ENCODE measurements around the gene TTLL5. TPM values are rescaled to one million over a fixed set of nuclear protein-coding genes. Genes with fewer than 3 reads are reported as not detected.

TTLL5 gene
- polyA plus RNA-seq, 1 of the 3 experiments (the other 2 are of a cell fraction), result 9.6 TPM

DNA sequence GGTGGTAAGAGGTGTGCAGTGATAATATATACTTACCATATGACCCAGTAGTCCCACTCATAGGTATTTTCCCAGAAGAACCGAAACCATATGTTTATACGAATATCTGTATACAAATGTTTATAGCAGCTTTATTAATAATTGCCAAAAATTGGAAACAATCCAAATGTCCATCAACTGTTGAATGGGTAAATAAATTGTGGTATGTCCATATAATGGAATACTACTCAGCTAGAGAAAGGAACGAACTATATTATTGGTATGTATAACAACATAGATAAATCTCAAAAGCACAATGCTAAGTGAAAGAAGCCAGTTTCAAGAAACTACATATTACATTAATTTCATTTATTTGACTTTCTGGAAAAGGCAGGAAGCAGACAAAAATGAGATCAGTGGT is 66.1 kb downstream of the TTLL5 start:
- H3K4me2 ChIP-seq, result no peak overlapping the region
- 97% methylated on average over 3 of the region's 3 CpGs for WGBS (ENCODE audit: low lambda C conversion rate)
- no peak overlapping the region for H3K9ac ChIP-seq
- no peak for TF ChIP-seq EP300 (IDR thresholded peaks at IDR 0.05; ENCODE audit: borderline replicate concordance in 1 of 2, low read depth in 1 of 2, low read length in 1 of 2)
- TF ChIP-seq, protein P1, sequence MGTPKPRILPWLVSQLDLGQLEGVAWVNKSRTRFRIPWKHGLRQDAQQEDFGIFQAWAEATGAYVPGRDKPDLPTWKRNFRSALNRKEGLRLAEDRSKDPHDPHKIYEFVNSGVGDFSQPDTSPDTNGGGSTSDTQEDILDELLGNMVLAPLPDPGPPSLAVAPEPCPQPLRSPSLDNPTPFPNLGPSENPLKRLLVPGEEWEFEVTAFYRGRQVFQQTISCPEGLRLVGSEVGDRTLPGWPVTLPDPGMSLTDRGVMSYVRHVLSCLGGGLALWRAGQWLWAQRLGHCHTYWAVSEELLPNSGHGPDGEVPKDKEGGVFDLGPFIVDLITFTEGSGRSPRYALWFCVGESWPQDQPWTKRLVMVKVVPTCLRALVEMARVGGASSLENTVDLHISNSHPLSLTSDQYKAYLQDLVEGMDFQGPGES (IDR thresholded peaks at IDR 0.05; ENCODE audit: low read depth, low read length), result no peak
- no peak for TF ChIP-seq FOSL2 (IDR thresholded peaks at IDR 0.05; ENCODE audit: borderline replicate concordance, low read depth)
- TF ChIP-seq POLR2AphosphoS5 (IDR thresholded peaks at IDR 0.05; ENCODE audit: low read depth, low read length), result no peak
- TF ChIP-seq RCOR1 (IDR thresholded peaks at IDR 0.05; ENCODE audit: low read length), result no peak
- no peak for TF ChIP-seq MEF2A (IDR thresholded peaks at IDR 0.05; ENCODE audit: borderline replicate concordance, low read depth)
- TF ChIP-seq, protein P2, sequence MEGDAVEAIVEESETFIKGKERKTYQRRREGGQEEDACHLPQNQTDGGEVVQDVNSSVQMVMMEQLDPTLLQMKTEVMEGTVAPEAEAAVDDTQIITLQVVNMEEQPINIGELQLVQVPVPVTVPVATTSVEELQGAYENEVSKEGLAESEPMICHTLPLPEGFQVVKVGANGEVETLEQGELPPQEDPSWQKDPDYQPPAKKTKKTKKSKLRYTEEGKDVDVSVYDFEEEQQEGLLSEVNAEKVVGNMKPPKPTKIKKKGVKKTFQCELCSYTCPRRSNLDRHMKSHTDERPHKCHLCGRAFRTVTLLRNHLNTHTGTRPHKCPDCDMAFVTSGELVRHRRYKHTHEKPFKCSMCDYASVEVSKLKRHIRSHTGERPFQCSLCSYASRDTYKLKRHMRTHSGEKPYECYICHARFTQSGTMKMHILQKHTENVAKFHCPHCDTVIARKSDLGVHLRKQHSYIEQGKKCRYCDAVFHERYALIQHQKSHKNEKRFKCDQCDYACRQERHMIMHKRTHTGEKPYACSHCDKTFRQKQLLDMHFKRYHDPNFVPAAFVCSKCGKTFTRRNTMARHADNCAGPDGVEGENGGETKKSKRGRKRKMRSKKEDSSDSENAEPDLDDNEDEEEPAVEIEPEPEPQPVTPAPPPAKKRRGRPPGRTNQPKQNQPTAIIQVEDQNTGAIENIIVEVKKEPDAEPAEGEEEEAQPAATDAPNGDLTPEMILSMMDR (IDR thresholded peaks at IDR 0.05), result no peak
- TF ChIP-seq, protein P3, sequence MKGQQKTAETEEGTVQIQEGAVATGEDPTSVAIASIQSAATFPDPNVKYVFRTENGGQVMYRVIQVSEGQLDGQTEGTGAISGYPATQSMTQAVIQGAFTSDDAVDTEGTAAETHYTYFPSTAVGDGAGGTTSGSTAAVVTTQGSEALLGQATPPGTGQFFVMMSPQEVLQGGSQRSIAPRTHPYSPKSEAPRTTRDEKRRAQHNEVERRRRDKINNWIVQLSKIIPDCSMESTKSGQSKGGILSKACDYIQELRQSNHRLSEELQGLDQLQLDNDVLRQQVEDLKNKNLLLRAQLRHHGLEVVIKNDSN (IDR thresholded peaks at IDR 0.05; ENCODE audit: borderline replicate concordance, low read depth), result no peak
- TF ChIP-seq, protein P4, sequence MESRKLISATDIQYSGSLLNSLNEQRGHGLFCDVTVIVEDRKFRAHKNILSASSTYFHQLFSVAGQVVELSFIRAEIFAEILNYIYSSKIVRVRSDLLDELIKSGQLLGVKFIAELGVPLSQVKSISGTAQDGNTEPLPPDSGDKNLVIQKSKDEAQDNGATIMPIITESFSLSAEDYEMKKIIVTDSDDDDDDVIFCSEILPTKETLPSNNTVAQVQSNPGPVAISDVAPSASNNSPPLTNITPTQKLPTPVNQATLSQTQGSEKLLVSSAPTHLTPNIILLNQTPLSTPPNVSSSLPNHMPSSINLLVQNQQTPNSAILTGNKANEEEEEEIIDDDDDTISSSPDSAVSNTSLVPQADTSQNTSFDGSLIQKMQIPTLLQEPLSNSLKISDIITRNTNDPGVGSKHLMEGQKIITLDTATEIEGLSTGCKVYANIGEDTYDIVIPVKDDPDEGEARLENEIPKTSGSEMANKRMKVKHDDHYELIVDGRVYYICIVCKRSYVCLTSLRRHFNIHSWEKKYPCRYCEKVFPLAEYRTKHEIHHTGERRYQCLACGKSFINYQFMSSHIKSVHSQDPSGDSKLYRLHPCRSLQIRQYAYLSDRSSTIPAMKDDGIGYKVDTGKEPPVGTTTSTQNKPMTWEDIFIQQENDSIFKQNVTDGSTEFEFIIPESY (IDR thresholded peaks at IDR 0.05; ENCODE audit: borderline replicate concordance, low read depth), result no peak
- no peak for TF ChIP-seq TAF1 (IDR thresholded peaks at IDR 0.05; ENCODE audit: borderline replicate concordance, low read depth, low read length)
- no peak for TF ChIP-seq CHD2 (IDR thresholded peaks at IDR 0.05; ENCODE audit: low read length, partially characterized antibody)
- TF ChIP-seq FOXJ3 (CRISPR knock-in tag; IDR thresholded peaks at IDR 0.05), result no peak
- no peak for TF ChIP-seq RXRA (IDR thresholded peaks at IDR 0.05; ENCODE audit: borderline replicate concordance, low read depth)
- TF ChIP-seq FOXM1 (IDR thresholded peaks at IDR 0.05; ENCODE audit: low read depth), result no peak
- H3K9me3 ChIP-seq, result no peaks in the 10 kb centered on the region; the same call in 1 of the 2 replicates
- H3F3A ChIP-seq (replicated peaks; ENCODE audit: insufficient read depth), result no peaks in the 10 kb centered on the region
- peaks cover 16 to 21% of the 10 kb centered on the region in 2 experiments for H3K36me3 ChIP-seq (replicated peaks in 1 of 2; ENCODE audit: control insufficient read depth in 1 of 2, insufficient read depth in 2 of 2, low read length in 1 of 2)
- no peak overlapping the region for H3K27ac ChIP-seq (ENCODE audit: low read depth in 2 of 2, low read length in 1 of 2)
- DNase-seq, result no peak
- ChIA-PET POLR2A (no interaction called here), CTCF (interaction anchor here (0.8 to 1.8 kb wide), 2 partner anchors 18 to 255 kb away, joined by 5 to 6 read pairs; no protein-coding TSS in a partner anchor)
- H3K9me2 ChIP-seq, result no peaks in the 10 kb centered on the region
- H4K20me1 ChIP-seq (ENCODE audit: insufficient read depth), result no peaks in the 10 kb centered on the region
- no peaks in the 10 kb centered on the region for H3K79me2 ChIP-seq (ENCODE audit: insufficient read depth)
- H3K4me1 ChIP-seq (ENCODE audit: control insufficient read depth in 1 of 2, insufficient read depth in 2 of 2, low read depth in 1 of 2, low read length in 1 of 2), result peaks cover 0 to 6% of the 10 kb centered on the region in 2 experiments; a peak in 1 of 4 replicates
- no peak overlapping the region for H3K4me3 ChIP-seq (ENCODE audit: low read depth in 2 of 2, low read length in 1 of 2)
- no peaks in the 10 kb centered on the region for H3K27me3 ChIP-seq (ENCODE audit: insufficient read depth)
- no peak overlapping the region for H2AFZ ChIP-seq (ENCODE audit: low read depth)

Measured in SK-N-SH (cell line).